GM12891 (cell line): Measurements from ENCODE around the gene CALCOCO2. TPM values are rescaled to one million over a fixed set of nuclear protein-coding genes. Genes with fewer than 3 reads are reported as not detected.
A peak's percentile ranks its signal among the peaks of the same experiment; 100 is the strongest.
"Not testable (repeated sequence)": the region's sequence is repeated elsewhere in the genome, so short reads cannot be mapped to it uniquely, and the experiment has no call there.

ENCODE experiments used
- DNase-seq: peaks from one replicate; pipeline ENCODE4 v3.0.0; 2011; ENCODE audit warnings: low spot score; ENCODE audit not compliant: insufficient read length
- FAIRE-seq: peaks from 2 replicates; lab custom pipeline; 2011; peaks lifted over from hg19 to GRCh38; lab: Jason Lieb, UNC
- PAX5 ChIP-seq: IDR thresholded peaks from 2 replicates; pipeline ENCODE4 v1.6.1; 2011; ENCODE audit warnings: low read length, moderate library complexity, mild to moderate bottlenecking; ENCODE audit not compliant: insufficient read depth, severe bottlenecking
- POLR2A ChIP-seq: IDR thresholded peaks from 2 replicates; pipeline ENCODE4 v1.6.1; 2011; ENCODE audit warnings: low read depth, low read length, control low read depth
- POLR2AphosphoS5 ChIP-seq: IDR thresholded peaks from 2 replicates; pipeline ENCODE4 v1.6.1; 2011; ENCODE audit warnings: low read depth, low read length, control low read depth
- POU2F2 ChIP-seq: IDR thresholded peaks from 2 replicates; pipeline ENCODE4 v1.6.1; 2011; ENCODE audit warnings: low read depth, mild to moderate bottlenecking, control low read depth, low read length, moderate library complexity
- SPI1 ChIP-seq: IDR thresholded peaks from 2 replicates; pipeline ENCODE4 v1.6.1; 2011; ENCODE audit warnings: low read depth, low read length, control low read depth
- TAF1 ChIP-seq: IDR thresholded peaks from 2 replicates; pipeline ENCODE4 v1.6.1; 2011; ENCODE audit warnings: low read depth, low read length, control low read depth
- polyA plus RNA-seq: library from polyadenylated mRNA; unstranded; fragments of >200 nt; gene quantifications from one replicate; pipeline ENCODE4 v1.2.1, GENCODE V29; 2012; ENCODE audit warnings: low read depth, missing spikeins, inconsistent platforms; ENCODE audit not compliant: missing spikeins

Gene CALCOCO2
- polyA plus RNA-seq, result 54.6 TPM

GRCh38 chr17:48830840-48831548 lies at the start of gene CALCOCO2:
Gene CALCOCO2, plus strand, starts transcription at chr17:48831035. Its CDS starts 10,673 bp downstream, at chr17:48841708.
- FAIRE-seq, result peak; percentile 96
- peak; percentile 89 for DNase-seq
- TF ChIP-seq TAF1 (peak; percentile 64), POLR2A (0 out of 2 replicates have a peak, but pooled peaks have one; percentile 40), POLR2AphosphoS5 (no peak), SPI1 (no peak), PAX5 (no peak), POU2F2 (0 out of 2 replicates have a peak, but pooled peaks have one; percentile 43)

GRCh38 chr17:48787828-48788227 lies 43.0 kb upstream of the CALCOCO2 start:
- no peak for FAIRE-seq
- DNase-seq, result no peak
- TF ChIP-seq POLR2A (no peak), TAF1 (no peak), SPI1 (no peak), PAX5 (no peak), POU2F2 (no peak), POLR2AphosphoS5 (no peak)

GRCh38 chr17:48790607-48791127 lies 40.2 kb upstream of the CALCOCO2 start:
- FAIRE-seq, result no peak
- no peak for DNase-seq
- TF ChIP-seq PAX5 (no peak), SPI1 (no peak), TAF1 (no peak), POLR2A (no peak), POLR2AphosphoS5 (no peak)

- TF ChIP-seq POU2F2 (peak; percentile 33; the same call in 1 of the 2 replicates), POLR2A (no peak), SPI1 (peak; percentile 45; the same call in 1 of the 2 replicates)
- no peak for DNase-seq
- FAIRE-seq, result peak; percentile 5
Observed at GRCh38 chr17:48791128-48792032, 39.5 kb upstream of the CALCOCO2 start.

GRCh38 chr17:48792033-48792798 lies 38.6 kb upstream of the CALCOCO2 start:
- DNase-seq, result no peak
- TF ChIP-seq PAX5 (no peak), TAF1 (no peak), POLR2A (no peak), POLR2AphosphoS5 (no peak), SPI1 (no peak), POU2F2 (no peak)
- no peak for FAIRE-seq

GRCh38 chr17:48795444-48796162 lies 35.2 kb upstream of the CALCOCO2 start:
- no peak for DNase-seq
- no peak for FAIRE-seq
- TF ChIP-seq POLR2AphosphoS5 (no peak), PAX5 (no peak), POU2F2 (no peak), TAF1 (no peak), POLR2A (no peak), SPI1 (no peak)

- FAIRE-seq, DNase-seq: not testable (repeated sequence)
Observed at GRCh38 chr17:48796163-48796522, 34.7 kb upstream of the CALCOCO2 start.

GRCh38 chr17:48799069-48799723 lies 31.6 kb upstream of the CALCOCO2 start:
- no peak for DNase-seq

More at GRCh38 chr17:48799069-48799723, 31.6 kb upstream of the CALCOCO2 start:
- no peak for FAIRE-seq
- TF ChIP-seq POLR2A (no peak), SPI1 (no peak), PAX5 (no peak), TAF1 (no peak), POU2F2 (no peak), POLR2AphosphoS5 (no peak)
